Measurements from ENCODE around the gene IDH3G. TPM values are rescaled to one million over a fixed set of nuclear protein-coding genes. Genes with fewer than 3 reads are reported as not detected.
"Not testable (repeated sequence)": the region's sequence is repeated elsewhere in the genome, so short reads cannot be mapped to it uniquely, and the experiment has no call there.

The IDH3G gene
- total RNA-seq, 1 donor from 2014 or later = 40.3 TPM

GRCh38 chrX:153742111-153742510 lies 52.1 kb downstream of the IDH3G start:
- not testable (repeated sequence) for H3F3A ChIP-seq (ENCODE audit: low read depth); H3K36me3 ChIP-seq; H3K79me2 ChIP-seq (ENCODE audit: low read depth); H4K20me1 ChIP-seq (ENCODE audit: low read depth); H3K27ac Mint-ChIP-seq; H3K27ac ChIP-seq; H3K27me3 ChIP-seq; H3K4me3 Mint-ChIP-seq; DNase-seq (ENCODE audit: low spot score); H2AFZ ChIP-seq (replicated peaks); H3K27me3 Mint-ChIP-seq (ENCODE audit: insufficient read depth, low read depth); H3K4me2 ChIP-seq; H3K4me3 ChIP-seq; H3K9ac ChIP-seq; H3K4me1 ChIP-seq; H3K36me3 Mint-ChIP-seq; H3K9me3 ChIP-seq (ENCODE audit: low read depth)
- H3K4me1 Mint-ChIP-seq = peaks cover 12% of the 10 kb centered on the region
- peaks cover 13% of the 10 kb centered on the region for H3K9me3 Mint-ChIP-seq

- no peaks in the 10 kb centered on the region for H3K36me3 ChIP-seq
- H3K4me1 ChIP-seq = no peaks in the 10 kb centered on the region
- H3K9ac ChIP-seq = no peak overlapping the region
- no peaks in the 10 kb centered on the region for H3K9me3 ChIP-seq (ENCODE audit: low read depth)
- Mint-ChIP-seq H3K27ac (no peak overlapping the region), H3K4me3 (no peak overlapping the region), H3K9me3 (peaks cover 14% of the 10 kb centered on the region), H3K27me3 (ENCODE audit: insufficient read depth, low read depth) (no peaks in the 10 kb centered on the region), H3K4me1 (peaks cover 12% of the 10 kb centered on the region), H3K36me3 (no peaks in the 10 kb centered on the region)
- H3K27ac ChIP-seq = no peak overlapping the region
- no peak for DNase-seq (ENCODE audit: low spot score)
- TF ChIP-seq EZH2phosphoT487 (IDR thresholded peaks at IDR 0.05) (no peak), CTCF (IDR thresholded peaks at IDR 0.05) (no peak), EZH2 (IDR thresholded peaks at IDR 0.05) (no peak)
- no peak overlapping the region for H3K4me2 ChIP-seq
- no peak overlapping the region for H2AFZ ChIP-seq (replicated peaks)
- no peaks in the 10 kb centered on the region for H3F3A ChIP-seq (ENCODE audit: low read depth)
- no peak overlapping the region for H3K4me3 ChIP-seq
- H3K27me3 ChIP-seq = no peaks in the 10 kb centered on the region
- H3K79me2 ChIP-seq (ENCODE audit: low read depth) = no peaks in the 10 kb centered on the region
- H4K20me1 ChIP-seq (ENCODE audit: low read depth) = no peaks in the 10 kb centered on the region
Measured at GRCh38 chrX:153741446-153741845, 52.7 kb downstream of the IDH3G start.

GRCh38 chrX:153740631-153741222 lies 53.4 kb downstream of the IDH3G start:
- Histone ChIP-seq H3K4me1 (no peaks in the 10 kb centered on the region), H2AFZ (replicated peaks) (no peak overlapping the region)

More at GRCh38 chrX:153740631-153741222, 53.4 kb downstream of the IDH3G start:
- no peak for DNase-seq (ENCODE audit: low spot score)
- H3K4me1 Mint-ChIP-seq = peaks cover 12% of the 10 kb centered on the region
- no peaks in the 10 kb centered on the region for H4K20me1 ChIP-seq (ENCODE audit: low read depth)
- H3K36me3 ChIP-seq = no peaks in the 10 kb centered on the region
- H3K9me3 Mint-ChIP-seq = peaks cover 14% of the 10 kb centered on the region
- H3K9me3 ChIP-seq (ENCODE audit: low read depth) = no peaks in the 10 kb centered on the region
- H3K79me2 ChIP-seq (ENCODE audit: low read depth) = no peaks in the 10 kb centered on the region
- H3K4me3 Mint-ChIP-seq = no peak overlapping the region
- H3K27ac Mint-ChIP-seq = no peak overlapping the region
- TF ChIP-seq EZH2phosphoT487 (IDR thresholded peaks at IDR 0.05) (no peak), CTCF (IDR thresholded peaks at IDR 0.05) (no peak), EZH2 (IDR thresholded peaks at IDR 0.05) (no peak)
- no peak overlapping the region for H3K4me2 ChIP-seq
- H3F3A ChIP-seq (ENCODE audit: low read depth) = no peaks in the 10 kb centered on the region
- H3K27ac ChIP-seq = no peak overlapping the region
- H3K27me3 Mint-ChIP-seq (ENCODE audit: insufficient read depth, low read depth) = no peaks in the 10 kb centered on the region
- peaks cover under 1% of the 10 kb centered on the region for H3K36me3 Mint-ChIP-seq
- H3K4me3 ChIP-seq = no peak overlapping the region
- H3K27me3 ChIP-seq = no peaks in the 10 kb centered on the region
- H3K9ac ChIP-seq = no peak overlapping the region

Measured in neural progenitor cell (in vitro differentiated cells).